ENCODE measurements around the gene RINL.
"Not testable (repeated sequence)": the region's sequence is repeated elsewhere in the genome, so short reads cannot be mapped to it uniquely, and the experiment has no call there.

Gene RINL

DNA sequence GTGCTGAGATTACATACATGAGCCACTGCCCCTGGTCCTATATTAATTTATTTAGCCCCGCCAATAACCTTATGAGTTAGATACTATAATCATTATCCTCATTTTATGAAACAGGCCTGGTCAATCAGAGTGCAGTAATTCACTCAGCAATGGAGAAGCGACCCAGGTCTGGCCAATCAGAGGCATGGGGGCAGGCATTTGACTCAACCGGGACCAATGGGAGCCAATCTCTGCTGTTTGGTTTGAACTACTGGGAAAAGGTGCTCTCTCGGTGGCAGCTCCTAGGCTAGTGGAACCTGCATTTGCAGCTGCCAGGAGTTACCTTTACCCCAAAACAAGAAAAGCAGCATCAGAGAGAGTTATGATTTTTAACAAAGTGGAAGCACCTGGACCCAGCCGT is 14.8 kb upstream of the RINL start:
- DNase-seq = no peak
- H3K4me1 ChIP-seq (ENCODE audit: control insufficient read depth, insufficient read depth, low read length, poor library complexity, severe bottlenecking) = no peaks in the 10 kb centered on the region
- no peak overlapping the region for H3K27ac ChIP-seq (ENCODE audit: insufficient read depth, low read length, poor library complexity, severe bottlenecking)
- peaks cover 24% of the 10 kb centered on the region for H3K36me3 ChIP-seq (ENCODE audit: control insufficient read depth, insufficient read depth, low read length)
- H3K4me3 ChIP-seq (ENCODE audit: insufficient read depth, low read depth, low read length, poor library complexity, severe bottlenecking) = no peak overlapping the region
- H3K27me3 ChIP-seq (replicated peaks; ENCODE audit: control insufficient read depth, insufficient read depth, low read length, poor library complexity, severe bottlenecking) = no peaks in the 10 kb centered on the region
- no peaks in the 10 kb centered on the region for H3K9me3 ChIP-seq (ENCODE audit: control insufficient read depth, low read length)

DNA sequence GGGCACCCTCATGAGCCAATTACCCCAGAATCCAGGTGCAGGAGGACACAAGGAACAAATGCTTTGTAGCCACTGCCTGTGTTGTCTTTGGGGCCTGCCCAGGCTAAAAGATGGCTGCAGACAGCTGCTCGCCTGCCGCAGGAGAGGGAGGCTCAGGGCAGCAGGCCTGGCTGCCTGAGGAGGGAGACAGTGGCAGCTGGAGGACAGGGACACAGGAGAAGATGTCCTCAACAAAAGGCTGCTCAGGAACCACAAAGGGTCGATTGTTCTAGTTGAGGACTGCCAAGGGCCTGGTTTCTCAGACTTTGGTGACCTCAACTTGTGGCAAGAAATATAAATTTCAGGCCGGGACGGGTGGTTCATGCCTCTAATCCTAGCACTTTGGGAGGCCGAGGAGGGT is 13.7 kb upstream of the RINL start:
- H3K4me1 ChIP-seq (ENCODE audit: control insufficient read depth, insufficient read depth, low read length, poor library complexity, severe bottlenecking) = peaks cover 5% of the 10 kb centered on the region
- no peak overlapping the region for H3K27ac ChIP-seq (ENCODE audit: insufficient read depth, low read length, poor library complexity, severe bottlenecking)
- no peak overlapping the region for H3K4me3 ChIP-seq (ENCODE audit: insufficient read depth, low read depth, low read length, poor library complexity, severe bottlenecking)
- no peak for DNase-seq
- H3K36me3 ChIP-seq (ENCODE audit: control insufficient read depth, insufficient read depth, low read length) = peaks cover 24% of the 10 kb centered on the region
- H3K27me3 ChIP-seq (replicated peaks; ENCODE audit: control insufficient read depth, insufficient read depth, low read length, poor library complexity, severe bottlenecking) = no peaks in the 10 kb centered on the region
- H3K9me3 ChIP-seq (ENCODE audit: control insufficient read depth, low read length) = no peaks in the 10 kb centered on the region

DNA sequence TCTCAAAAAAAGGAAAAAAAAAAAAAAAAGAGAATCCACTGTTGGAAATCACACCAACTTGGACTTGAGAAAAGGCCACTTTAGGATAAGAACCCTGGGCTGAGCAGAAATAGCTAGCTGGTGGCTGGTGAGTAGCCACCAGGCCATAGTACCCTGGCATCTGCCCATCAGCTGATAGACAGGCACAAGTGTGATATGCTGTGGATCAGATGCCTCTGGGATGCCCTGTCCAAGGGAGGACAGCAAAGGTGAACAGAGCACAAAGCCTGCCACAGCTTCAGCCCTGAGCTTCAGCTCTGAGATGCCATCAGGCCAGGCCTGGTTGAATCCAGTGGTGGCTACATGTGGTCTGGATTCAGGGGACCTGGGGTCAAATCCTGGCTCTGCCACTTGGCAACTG is 12.6 kb upstream of the RINL start:
- H3K27me3 ChIP-seq (replicated peaks; ENCODE audit: control insufficient read depth, insufficient read depth, low read length, poor library complexity, severe bottlenecking) = no peaks in the 10 kb centered on the region
- peaks cover 24% of the 10 kb centered on the region for H3K36me3 ChIP-seq (ENCODE audit: control insufficient read depth, insufficient read depth, low read length)
- H3K9me3 ChIP-seq (ENCODE audit: control insufficient read depth, low read length) = no peaks in the 10 kb centered on the region
- DNase-seq = no peak
- H3K4me1 ChIP-seq (ENCODE audit: control insufficient read depth, insufficient read depth, low read length, poor library complexity, severe bottlenecking) = peaks cover 5% of the 10 kb centered on the region
- H3K4me3 ChIP-seq (ENCODE audit: insufficient read depth, low read depth, low read length, poor library complexity, severe bottlenecking) = no peak overlapping the region
- no peak overlapping the region for H3K27ac ChIP-seq (ENCODE audit: insufficient read depth, low read length, poor library complexity, severe bottlenecking)

DNA sequence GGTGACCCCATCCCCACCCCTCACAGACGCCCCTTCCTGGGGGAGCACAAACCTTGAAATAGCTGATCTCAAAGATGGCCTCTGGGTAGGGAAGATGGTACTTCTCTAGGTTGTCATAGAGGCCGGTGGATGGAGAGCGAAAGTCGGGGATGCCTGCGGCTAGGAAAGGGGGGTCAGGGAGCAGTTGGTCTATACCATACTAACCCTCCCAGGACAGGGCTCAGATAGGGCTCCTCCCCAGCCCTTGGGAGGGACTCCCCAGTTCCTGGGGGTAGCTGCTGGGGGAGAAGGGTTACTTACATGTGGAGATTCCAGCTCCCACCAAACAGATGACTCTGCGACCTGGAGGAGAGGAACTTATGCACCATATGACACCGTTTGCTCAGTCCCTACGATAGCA is 11.7 kb upstream of the RINL start:
- Histone ChIP-seq H3K36me3 (ENCODE audit: control insufficient read depth, insufficient read depth, low read length) (peaks cover 24% of the 10 kb centered on the region), H3K27me3 (replicated peaks; ENCODE audit: control insufficient read depth, insufficient read depth, low read length, poor library complexity, severe bottlenecking) (no peaks in the 10 kb centered on the region), H3K4me3 (ENCODE audit: insufficient read depth, low read depth, low read length, poor library complexity, severe bottlenecking) (no peak overlapping the region), H3K4me1 (ENCODE audit: control insufficient read depth, insufficient read depth, low read length, poor library complexity, severe bottlenecking) (peaks cover 5% of the 10 kb centered on the region), H3K9me3 (ENCODE audit: control insufficient read depth, low read length) (no peaks in the 10 kb centered on the region), H3K27ac (ENCODE audit: insufficient read depth, low read length, poor library complexity, severe bottlenecking) (no peak overlapping the region)
- no peak for DNase-seq

DNA sequence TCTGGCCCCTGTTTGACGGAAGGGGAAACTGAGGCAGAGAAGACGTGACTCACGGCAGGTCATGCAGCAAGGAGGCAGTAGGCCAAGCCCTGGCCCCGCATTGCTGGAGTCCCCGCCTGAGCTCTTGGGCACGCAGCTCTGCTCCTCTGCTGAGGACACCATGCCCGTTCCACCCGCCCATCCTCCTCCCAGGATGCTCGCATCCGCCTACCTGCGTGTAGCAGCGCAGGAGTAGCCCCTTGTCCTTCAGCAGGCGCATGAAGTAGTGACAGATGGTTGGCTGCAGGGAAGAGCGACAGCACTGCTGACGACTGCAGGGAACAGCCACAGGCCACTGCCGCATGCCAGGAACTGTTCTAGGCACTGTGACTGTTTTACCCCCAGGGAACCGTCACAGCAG is 10.8 kb upstream of the RINL start:
- Histone ChIP-seq H3K4me1 (ENCODE audit: control insufficient read depth, insufficient read depth, low read length, poor library complexity, severe bottlenecking) (peaks cover 5% of the 10 kb centered on the region), H3K27me3 (replicated peaks; ENCODE audit: control insufficient read depth, insufficient read depth, low read length, poor library complexity, severe bottlenecking) (no peaks in the 10 kb centered on the region), H3K36me3 (ENCODE audit: control insufficient read depth, insufficient read depth, low read length) (peaks cover 24% of the 10 kb centered on the region), H3K9me3 (ENCODE audit: control insufficient read depth, low read length) (no peaks in the 10 kb centered on the region), H3K4me3 (ENCODE audit: insufficient read depth, low read depth, low read length, poor library complexity, severe bottlenecking) (no peak overlapping the region), H3K27ac (ENCODE audit: insufficient read depth, low read length, poor library complexity, severe bottlenecking) (no peak overlapping the region)
- no peak for DNase-seq

DNA sequence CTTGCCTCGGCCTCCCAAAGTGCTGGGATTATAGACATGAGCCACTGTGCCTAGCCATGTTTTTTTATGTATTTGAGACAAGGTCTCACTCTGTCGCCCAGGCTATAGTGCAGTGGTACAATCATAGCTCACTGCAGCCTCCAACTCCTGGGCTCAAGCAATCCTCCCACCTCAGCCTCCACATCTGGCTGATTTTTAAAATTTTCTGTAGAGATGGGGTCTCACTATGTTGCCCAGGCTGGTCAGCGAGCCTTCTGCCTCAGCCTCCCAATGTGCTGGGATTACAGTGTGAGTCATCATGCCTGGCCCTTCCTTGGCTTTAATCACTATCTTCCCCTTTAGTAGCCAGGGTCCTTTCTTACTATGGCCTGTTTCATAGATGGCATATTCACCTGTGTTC is 6.6 kb upstream of the RINL start:
- not testable (repeated sequence) for H3K27me3 ChIP-seq (replicated peaks; ENCODE audit: control insufficient read depth, insufficient read depth, low read length, poor library complexity, severe bottlenecking); H3K9me3 ChIP-seq (ENCODE audit: control insufficient read depth, low read length); H3K27ac ChIP-seq (ENCODE audit: insufficient read depth, low read length, poor library complexity, severe bottlenecking); DNase-seq; H3K4me1 ChIP-seq (ENCODE audit: control insufficient read depth, insufficient read depth, low read length, poor library complexity, severe bottlenecking); H3K4me3 ChIP-seq (ENCODE audit: insufficient read depth, low read depth, low read length, poor library complexity, severe bottlenecking)
- peaks cover 23% of the 10 kb centered on the region for H3K36me3 ChIP-seq (ENCODE audit: control insufficient read depth, insufficient read depth, low read length)

DNA sequence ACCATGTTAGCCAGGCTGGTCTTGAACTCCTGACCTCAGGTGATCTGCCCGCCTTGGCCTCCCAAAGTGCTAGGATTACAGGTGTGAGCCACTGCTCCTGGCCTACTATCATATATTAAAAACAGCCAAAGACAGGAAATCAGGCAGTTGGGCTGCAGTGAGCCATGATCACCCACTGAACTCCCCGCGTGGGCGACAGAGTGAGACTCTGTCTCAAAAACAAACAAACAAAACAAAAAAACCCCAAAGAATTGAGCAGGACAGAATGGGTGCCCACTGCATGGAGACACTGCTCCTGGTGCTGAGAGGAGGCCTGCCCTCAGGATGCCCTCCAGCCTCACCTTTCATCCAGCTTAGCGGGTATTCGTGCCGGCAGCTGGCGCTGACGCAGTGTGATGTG is 5.2 kb upstream of the RINL start:
- Histone ChIP-seq H3K27me3 (replicated peaks; ENCODE audit: control insufficient read depth, insufficient read depth, low read length, poor library complexity, severe bottlenecking) (no peaks in the 10 kb centered on the region), H3K27ac (ENCODE audit: insufficient read depth, low read length, poor library complexity, severe bottlenecking) (no peak overlapping the region), H3K4me1 (ENCODE audit: control insufficient read depth, insufficient read depth, low read length, poor library complexity, severe bottlenecking) (peaks cover 23% of the 10 kb centered on the region), H3K4me3 (ENCODE audit: insufficient read depth, low read depth, low read length, poor library complexity, severe bottlenecking) (no peak overlapping the region), H3K9me3 (ENCODE audit: control insufficient read depth, low read length) (no peaks in the 10 kb centered on the region), H3K36me3 (ENCODE audit: control insufficient read depth, insufficient read depth, low read length) (peaks cover 13% of the 10 kb centered on the region)
- no peak for DNase-seq

DNA sequence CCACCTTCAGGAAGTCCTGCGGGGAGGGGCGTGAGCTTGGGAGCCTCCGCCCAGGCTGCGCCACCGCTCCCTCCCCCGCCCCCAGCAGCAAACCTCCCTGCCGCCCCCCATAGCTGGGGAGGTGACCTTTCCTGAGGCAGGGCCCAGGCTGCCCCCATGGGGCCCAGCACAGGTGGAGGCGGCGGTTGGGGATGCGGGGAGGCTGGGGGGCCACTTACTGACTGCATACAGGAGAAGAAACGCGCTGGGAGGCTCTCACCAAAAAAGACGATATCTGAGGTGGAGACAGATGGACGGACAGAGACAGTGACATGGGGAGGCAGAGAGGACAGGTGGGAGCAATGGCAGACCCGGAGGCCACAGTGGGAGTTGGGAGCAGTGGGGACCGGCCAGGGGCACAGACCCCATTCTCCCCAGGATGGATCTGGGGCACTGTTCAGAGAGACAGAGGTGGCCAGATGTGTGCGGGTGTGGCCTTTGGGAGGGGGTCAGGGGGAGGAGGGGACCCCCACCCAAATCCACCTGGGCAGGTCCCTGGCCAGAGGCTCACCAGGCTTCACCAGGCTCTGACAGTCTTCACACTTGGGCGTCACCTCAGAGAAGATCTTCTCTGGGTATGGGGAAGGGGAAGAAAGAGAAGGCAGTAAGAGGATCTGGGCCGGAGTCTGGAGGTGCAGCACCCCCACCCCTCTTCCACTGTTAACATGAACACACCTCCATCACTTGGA is 3.0 kb upstream of the RINL start:
- H3K36me3 ChIP-seq (ENCODE audit: control insufficient read depth, insufficient read depth, low read length) = peaks cover 10% of the 10 kb centered on the region
- no peak overlapping the region for H3K4me3 ChIP-seq (ENCODE audit: insufficient read depth, low read depth, low read length, poor library complexity, severe bottlenecking)
- peaks cover 26% of the 10 kb centered on the region for H3K4me1 ChIP-seq (ENCODE audit: control insufficient read depth, insufficient read depth, low read length, poor library complexity, severe bottlenecking)
- peak overlapping the region; percentile 44 for H3K27ac ChIP-seq (ENCODE audit: insufficient read depth, low read length, poor library complexity, severe bottlenecking)
- DNase-seq = no peak
- H3K9me3 ChIP-seq (ENCODE audit: control insufficient read depth, low read length) = no peaks in the 10 kb centered on the region
- no peaks in the 10 kb centered on the region for H3K27me3 ChIP-seq (replicated peaks; ENCODE audit: control insufficient read depth, insufficient read depth, low read length, poor library complexity, severe bottlenecking)

DNA sequence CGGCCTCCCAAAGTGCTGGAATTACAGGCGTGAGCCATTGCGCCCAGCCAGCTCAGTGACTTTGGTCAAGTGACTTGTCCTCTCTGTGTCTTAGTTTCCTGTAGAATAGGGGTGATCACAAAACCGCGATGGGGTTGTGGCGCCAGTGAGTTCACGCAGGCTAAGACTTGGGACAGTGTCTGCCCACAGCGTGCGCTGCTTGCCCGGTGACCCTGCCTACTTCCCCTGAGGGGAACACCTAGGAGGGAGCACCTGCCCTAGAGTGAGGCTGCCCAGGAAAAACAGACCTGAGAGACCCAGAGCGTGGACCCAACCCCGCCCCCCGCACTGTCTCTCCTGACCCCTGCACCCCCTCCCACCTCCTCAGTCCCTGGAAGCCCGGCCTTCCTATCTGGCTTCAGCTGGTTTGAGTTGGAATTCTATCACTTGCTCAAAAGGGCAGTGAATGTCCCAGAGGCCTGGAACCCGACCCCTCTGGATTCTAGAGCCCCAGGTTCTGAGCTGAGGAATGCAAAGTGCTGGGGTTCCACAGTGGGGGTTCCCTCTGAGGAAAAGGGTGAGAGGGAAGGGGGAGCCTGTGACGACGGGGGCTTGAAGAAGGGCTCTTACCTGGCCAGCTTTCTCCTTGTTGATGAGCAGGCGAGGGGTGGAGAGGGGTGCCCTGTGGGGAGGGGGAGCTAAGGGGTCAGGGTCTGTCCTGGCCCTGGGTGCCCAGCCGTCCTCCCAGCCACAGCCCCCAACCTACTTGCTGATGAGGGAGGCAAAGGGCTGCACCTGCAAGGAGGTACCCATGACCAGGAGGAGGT is 2.2 kb upstream of the RINL start:
- DNase-seq = no peak
- Histone ChIP-seq H3K4me1 (ENCODE audit: control insufficient read depth, insufficient read depth, low read length, poor library complexity, severe bottlenecking) (peaks cover 26% of the 10 kb centered on the region), H3K4me3 (ENCODE audit: insufficient read depth, low read depth, low read length, poor library complexity, severe bottlenecking) (no peak overlapping the region), H3K36me3 (ENCODE audit: control insufficient read depth, insufficient read depth, low read length) (peaks cover 10% of the 10 kb centered on the region), H3K9me3 (ENCODE audit: control insufficient read depth, low read length) (no peaks in the 10 kb centered on the region), H3K27me3 (replicated peaks; ENCODE audit: control insufficient read depth, insufficient read depth, low read length, poor library complexity, severe bottlenecking) (no peaks in the 10 kb centered on the region), H3K27ac (ENCODE audit: insufficient read depth, low read length, poor library complexity, severe bottlenecking) (peak overlapping the region; percentile 84)

DNA sequence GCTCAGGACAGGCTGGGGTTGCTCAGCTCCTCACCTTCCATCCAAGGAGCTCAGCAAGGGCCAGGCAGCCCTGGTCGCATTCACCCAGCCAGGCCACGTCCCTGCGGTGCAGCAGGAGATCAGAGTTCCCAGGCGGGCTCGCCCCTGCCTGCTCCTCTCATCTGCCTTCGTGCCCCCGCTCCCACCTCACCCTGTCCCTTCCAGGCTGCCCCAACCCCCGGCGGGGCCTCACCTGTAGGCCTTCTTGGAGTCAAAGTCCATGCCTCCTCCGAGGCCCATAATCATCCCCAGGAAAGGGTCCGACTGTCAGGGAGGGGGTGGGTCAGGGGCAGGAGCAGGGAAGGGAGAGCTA is 1.3 kb upstream of the RINL start:
- peaks cover 26% of the 10 kb centered on the region for H3K4me1 ChIP-seq (ENCODE audit: control insufficient read depth, insufficient read depth, low read length, poor library complexity, severe bottlenecking)

More for the DNA sequence above, 1.3 kb upstream of the RINL start:
- Histone ChIP-seq H3K36me3 (ENCODE audit: control insufficient read depth, insufficient read depth, low read length) (peaks cover 10% of the 10 kb centered on the region), H3K27me3 (replicated peaks; ENCODE audit: control insufficient read depth, insufficient read depth, low read length, poor library complexity, severe bottlenecking) (no peaks in the 10 kb centered on the region), H3K4me3 (ENCODE audit: insufficient read depth, low read depth, low read length, poor library complexity, severe bottlenecking) (peak overlapping the region; percentile 21), H3K27ac (ENCODE audit: insufficient read depth, low read length, poor library complexity, severe bottlenecking) (peak overlapping the region; percentile 84), H3K9me3 (ENCODE audit: control insufficient read depth, low read length) (no peaks in the 10 kb centered on the region)
- DNase-seq = no peak

Data from effector memory CD4-positive, alpha-beta T cell (primary cell).